Adrenal gland (tissue), 5 donors: ENCODE measurements around the gene SHOC2.

ENCODE experiments used
- CTCF ChIP-seq, 6 experiments: fragments of 450-650 bp in 4 of 6; fragments of 200-600 bp in 2 of 6; sonication (generic) in 1 of 6; IDR thresholded peaks; 1 replicate in 5 of 6; 2 replicates in 1 of 6; pipeline versions ENCODE4 v1.5.1 to v1.8.0; 2016 to 2021; ENCODE audit warnings: antibody characterized with exemption in 6 of 6, mild to moderate bottlenecking in 2 of 6, moderate library complexity in 1 of 6
- POLR2A ChIP-seq, 2 donors: fragments of 450-650 bp; IDR thresholded peaks; one replicate each; pipeline ENCODE4 v1.6.1; 2017; ENCODE audit warnings: antibody characterized with exemption in 2 of 2, mild to moderate bottlenecking in 2 of 2, moderate library complexity in 1 of 2
- donor health status: DM: no; HTN: no; CAD: no.

GRCh38 chr10:111030042-111030750 lies 110.8 kb downstream of the SHOC2 start:
- TF ChIP-seq CTCF (IDR thresholded peaks at IDR 0.05), result no peak
- TF ChIP-seq POLR2A (IDR thresholded peaks at IDR 0.05), result no peak
